Measurements from ENCODE around the gene AKR1A1. TPM values are rescaled to one million over a fixed set of nuclear protein-coding genes. Genes with fewer than 3 reads are reported as not detected.

Gene AKR1A1
- total and polyA plus RNA-seq, 2 donors (not counting 3 experiments of a cell fraction or from before 2014, with no cell fraction given) = 172 to 227 TPM

- ChIA-PET CTCF (interaction anchor here (0.8 to 9.0 kb wide), 19 partner anchors 9 to 553 kb away, joined by 3 to 148 read pairs (median 10); partner anchors contain the start of genes AKR1A1, CCDC163, MMACHC and MUTYH), POLR2A (interaction anchor here (1.3 to 6.6 kb wide), 2 partner anchors 16 to 47 kb away, joined by 5 to 49 read pairs; partner anchors contain the start of gene PRDX1)
- dilution Hi-C loops (cut with MboI; ENCODE audit: extremely low pct_ligation_motif_present, low sequenced_read_pairs) (no loop called here), intact Hi-C loops (cut with micrococcal nuclease) (no loop called here)
- no TSS peak for BruUV-seq (replicated peaks)
- H3K9ac ChIP-seq (replicated peaks; ENCODE audit: extremely low read depth, insufficient read depth, low read length) = no peak overlapping the region
- DNase-seq (ENCODE audit: low read depth, low spot score) (no peak), FAIRE-seq (no peak)
- peaks cover 7 to 20% of the 10 kb centered on the region in 2 experiments for H3K36me3 ChIP-seq (ENCODE audit: control insufficient read depth in 2 of 2, extremely low read depth in 1 of 2, insufficient read depth in 2 of 2, low read length in 2 of 2)
- H3K9me1 ChIP-seq (replicated peaks; ENCODE audit: control insufficient read depth, extremely low read depth, insufficient read depth, low read length) = no peaks in the 10 kb centered on the region
- no peak overlapping the region for H3K4me2 ChIP-seq (ENCODE audit: insufficient read depth, low read length)
- no peak overlapping the region for H3K4me3 ChIP-seq (replicated peaks in 1 of 3; ENCODE audit: insufficient read depth in 1 of 3, low read depth in 1 of 3, low read length in 3 of 3)
- H3K9me3 ChIP-seq (replicated peaks; ENCODE audit: control insufficient read depth, insufficient read depth, low read length) = no peaks in the 10 kb centered on the region
- no peak overlapping the region for H2AFZ ChIP-seq (ENCODE audit: low read depth, low read length)
- H3K27me3 ChIP-seq (ENCODE audit: control insufficient read depth in 2 of 2, insufficient read depth in 2 of 2, low read length in 2 of 2) = no peaks in the 10 kb centered on the region
- no peak for TF ChIP-seq POLR2A (IDR thresholded peaks at IDR 0.05; ENCODE audit: low read depth, low read length)
- TF ChIP-seq POLR2AphosphoS5 (IDR thresholded peaks at IDR 0.05; ENCODE audit: insufficient read depth, low read depth, low read length) = no peak
- TF ChIP-seq FOS (IDR thresholded peaks at IDR 0.05; ENCODE audit: borderline replicate concordance, insufficient read depth, low read length) = no peak
- no peak for TF ChIP-seq GATA2 (IDR thresholded peaks at IDR 0.05; ENCODE audit: insufficient read depth, insufficient read length, low read depth, low read length)
- no peak for TF ChIP-seq MYC (IDR thresholded peaks at IDR 0.05; ENCODE audit: low read depth, low read length)
- no peak for TF ChIP-seq EZH2 (IDR thresholded peaks at IDR 0.05; ENCODE audit: borderline replicate concordance, low read depth, low read length, severe bottlenecking)
- no peak for TF ChIP-seq CTCF (IDR thresholded peaks at IDR 0.05; ENCODE audit: extremely low read depth in 1 of 2, insufficient read depth in 1 of 2, low read depth in 1 of 2, low read length in 2 of 2)
- TF ChIP-seq MAX (IDR thresholded peaks at IDR 0.05; ENCODE audit: insufficient read depth, insufficient read length) = no peak
- no peak for TF ChIP-seq JUN (IDR thresholded peaks at IDR 0.05; ENCODE audit: borderline replicate concordance, insufficient read depth, insufficient read length, low read depth)
- H4K20me1 ChIP-seq (replicated peaks; ENCODE audit: control insufficient read depth, extremely low read depth, insufficient read depth, low read length) = no peaks in the 10 kb centered on the region
- no peak overlapping the region for H3K27ac ChIP-seq (ENCODE audit: insufficient read depth, low read depth, low read length)
- H3K79me2 ChIP-seq (ENCODE audit: control insufficient read depth, insufficient read depth, low read length) = peaks cover 2% of the 10 kb centered on the region
- no peaks in the 10 kb centered on the region for H3K4me1 ChIP-seq (ENCODE audit: control insufficient read depth, extremely low read depth, insufficient read depth, low read length)
Measured at GRCh38 chr1:45568421-45568820, 17.8 kb downstream of the AKR1A1 start.

All from endothelial cell of umbilical vein (primary cell).